IMR-90 (cell line): Measurements from ENCODE around the gene PTPRN2.

Experiments
- CTCF ChIP-seq: conservative IDR thresholded peaks from 2 replicates; pipeline ENCODE4 v1.5.1; 2012; ENCODE audit warnings: mild to moderate bottlenecking, low read depth, low read length, improper control_type of control experiment
- NFE2L2 ChIP-seq: fragments of 150-350 bp; IDR thresholded peaks from 2 replicates; pipeline ENCODE4 v1.6.1; 2016; ENCODE audit warnings: low read depth, mild to moderate bottlenecking, low read length
- POLR2A ChIP-seq: IDR thresholded peaks from 2 replicates; pipeline ENCODE4 v1.6.1; 2012; ENCODE audit warnings: mild to moderate bottlenecking, low read depth, low read length
- SMC3 ChIP-seq: fragments of 150-350 bp; IDR thresholded peaks from 2 replicates; pipeline ENCODE4 v1.6.1; 2016; ENCODE audit warnings: low read depth, mild to moderate bottlenecking, antibody characterized with exemption, low read length, moderate library complexity

- no peak for TF ChIP-seq SMC3
- TF ChIP-seq POLR2A: no peak
- no peak for TF ChIP-seq CTCF
- no peak for TF ChIP-seq NFE2L2
Measured at GRCh38 chr7:157606140-157606539, 981.5 kb downstream of the PTPRN2 start.
